ENCODE measurements around the gene PRR20E. TPM values are rescaled to one million over a fixed set of nuclear protein-coding genes. Genes with fewer than 3 reads are reported as not detected.

The PRR20E gene
- total and polyA plus RNA-seq, 2 experiments from 2014 or later, result not detected

DNA sequence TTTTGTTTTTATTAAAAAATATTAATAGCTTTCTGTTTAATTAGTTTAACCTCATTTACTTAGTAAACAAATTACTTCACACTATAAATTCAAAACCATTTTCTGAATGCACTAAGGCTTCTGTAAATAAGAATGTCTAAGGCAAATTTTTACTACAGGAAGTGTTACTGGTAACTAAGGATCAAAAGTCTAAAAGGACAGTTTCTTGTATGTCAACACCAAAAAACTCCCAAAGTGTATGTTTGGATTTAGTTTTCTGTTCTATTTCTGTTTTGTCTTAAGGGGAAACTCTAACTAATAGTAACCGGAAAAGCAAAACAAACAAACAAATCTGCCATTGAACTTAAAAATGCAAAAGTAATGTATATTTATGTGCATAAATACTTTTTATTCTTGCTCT lies 24.7 kb downstream of the PRR20E start (continued):
- TF ChIP-seq, protein P1, sequence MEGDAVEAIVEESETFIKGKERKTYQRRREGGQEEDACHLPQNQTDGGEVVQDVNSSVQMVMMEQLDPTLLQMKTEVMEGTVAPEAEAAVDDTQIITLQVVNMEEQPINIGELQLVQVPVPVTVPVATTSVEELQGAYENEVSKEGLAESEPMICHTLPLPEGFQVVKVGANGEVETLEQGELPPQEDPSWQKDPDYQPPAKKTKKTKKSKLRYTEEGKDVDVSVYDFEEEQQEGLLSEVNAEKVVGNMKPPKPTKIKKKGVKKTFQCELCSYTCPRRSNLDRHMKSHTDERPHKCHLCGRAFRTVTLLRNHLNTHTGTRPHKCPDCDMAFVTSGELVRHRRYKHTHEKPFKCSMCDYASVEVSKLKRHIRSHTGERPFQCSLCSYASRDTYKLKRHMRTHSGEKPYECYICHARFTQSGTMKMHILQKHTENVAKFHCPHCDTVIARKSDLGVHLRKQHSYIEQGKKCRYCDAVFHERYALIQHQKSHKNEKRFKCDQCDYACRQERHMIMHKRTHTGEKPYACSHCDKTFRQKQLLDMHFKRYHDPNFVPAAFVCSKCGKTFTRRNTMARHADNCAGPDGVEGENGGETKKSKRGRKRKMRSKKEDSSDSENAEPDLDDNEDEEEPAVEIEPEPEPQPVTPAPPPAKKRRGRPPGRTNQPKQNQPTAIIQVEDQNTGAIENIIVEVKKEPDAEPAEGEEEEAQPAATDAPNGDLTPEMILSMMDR (conservative IDR thresholded peaks at IDR 0.05; ENCODE audit: low read depth in 2 of 2), result no peak
- TF ChIP-seq, protein P2, sequence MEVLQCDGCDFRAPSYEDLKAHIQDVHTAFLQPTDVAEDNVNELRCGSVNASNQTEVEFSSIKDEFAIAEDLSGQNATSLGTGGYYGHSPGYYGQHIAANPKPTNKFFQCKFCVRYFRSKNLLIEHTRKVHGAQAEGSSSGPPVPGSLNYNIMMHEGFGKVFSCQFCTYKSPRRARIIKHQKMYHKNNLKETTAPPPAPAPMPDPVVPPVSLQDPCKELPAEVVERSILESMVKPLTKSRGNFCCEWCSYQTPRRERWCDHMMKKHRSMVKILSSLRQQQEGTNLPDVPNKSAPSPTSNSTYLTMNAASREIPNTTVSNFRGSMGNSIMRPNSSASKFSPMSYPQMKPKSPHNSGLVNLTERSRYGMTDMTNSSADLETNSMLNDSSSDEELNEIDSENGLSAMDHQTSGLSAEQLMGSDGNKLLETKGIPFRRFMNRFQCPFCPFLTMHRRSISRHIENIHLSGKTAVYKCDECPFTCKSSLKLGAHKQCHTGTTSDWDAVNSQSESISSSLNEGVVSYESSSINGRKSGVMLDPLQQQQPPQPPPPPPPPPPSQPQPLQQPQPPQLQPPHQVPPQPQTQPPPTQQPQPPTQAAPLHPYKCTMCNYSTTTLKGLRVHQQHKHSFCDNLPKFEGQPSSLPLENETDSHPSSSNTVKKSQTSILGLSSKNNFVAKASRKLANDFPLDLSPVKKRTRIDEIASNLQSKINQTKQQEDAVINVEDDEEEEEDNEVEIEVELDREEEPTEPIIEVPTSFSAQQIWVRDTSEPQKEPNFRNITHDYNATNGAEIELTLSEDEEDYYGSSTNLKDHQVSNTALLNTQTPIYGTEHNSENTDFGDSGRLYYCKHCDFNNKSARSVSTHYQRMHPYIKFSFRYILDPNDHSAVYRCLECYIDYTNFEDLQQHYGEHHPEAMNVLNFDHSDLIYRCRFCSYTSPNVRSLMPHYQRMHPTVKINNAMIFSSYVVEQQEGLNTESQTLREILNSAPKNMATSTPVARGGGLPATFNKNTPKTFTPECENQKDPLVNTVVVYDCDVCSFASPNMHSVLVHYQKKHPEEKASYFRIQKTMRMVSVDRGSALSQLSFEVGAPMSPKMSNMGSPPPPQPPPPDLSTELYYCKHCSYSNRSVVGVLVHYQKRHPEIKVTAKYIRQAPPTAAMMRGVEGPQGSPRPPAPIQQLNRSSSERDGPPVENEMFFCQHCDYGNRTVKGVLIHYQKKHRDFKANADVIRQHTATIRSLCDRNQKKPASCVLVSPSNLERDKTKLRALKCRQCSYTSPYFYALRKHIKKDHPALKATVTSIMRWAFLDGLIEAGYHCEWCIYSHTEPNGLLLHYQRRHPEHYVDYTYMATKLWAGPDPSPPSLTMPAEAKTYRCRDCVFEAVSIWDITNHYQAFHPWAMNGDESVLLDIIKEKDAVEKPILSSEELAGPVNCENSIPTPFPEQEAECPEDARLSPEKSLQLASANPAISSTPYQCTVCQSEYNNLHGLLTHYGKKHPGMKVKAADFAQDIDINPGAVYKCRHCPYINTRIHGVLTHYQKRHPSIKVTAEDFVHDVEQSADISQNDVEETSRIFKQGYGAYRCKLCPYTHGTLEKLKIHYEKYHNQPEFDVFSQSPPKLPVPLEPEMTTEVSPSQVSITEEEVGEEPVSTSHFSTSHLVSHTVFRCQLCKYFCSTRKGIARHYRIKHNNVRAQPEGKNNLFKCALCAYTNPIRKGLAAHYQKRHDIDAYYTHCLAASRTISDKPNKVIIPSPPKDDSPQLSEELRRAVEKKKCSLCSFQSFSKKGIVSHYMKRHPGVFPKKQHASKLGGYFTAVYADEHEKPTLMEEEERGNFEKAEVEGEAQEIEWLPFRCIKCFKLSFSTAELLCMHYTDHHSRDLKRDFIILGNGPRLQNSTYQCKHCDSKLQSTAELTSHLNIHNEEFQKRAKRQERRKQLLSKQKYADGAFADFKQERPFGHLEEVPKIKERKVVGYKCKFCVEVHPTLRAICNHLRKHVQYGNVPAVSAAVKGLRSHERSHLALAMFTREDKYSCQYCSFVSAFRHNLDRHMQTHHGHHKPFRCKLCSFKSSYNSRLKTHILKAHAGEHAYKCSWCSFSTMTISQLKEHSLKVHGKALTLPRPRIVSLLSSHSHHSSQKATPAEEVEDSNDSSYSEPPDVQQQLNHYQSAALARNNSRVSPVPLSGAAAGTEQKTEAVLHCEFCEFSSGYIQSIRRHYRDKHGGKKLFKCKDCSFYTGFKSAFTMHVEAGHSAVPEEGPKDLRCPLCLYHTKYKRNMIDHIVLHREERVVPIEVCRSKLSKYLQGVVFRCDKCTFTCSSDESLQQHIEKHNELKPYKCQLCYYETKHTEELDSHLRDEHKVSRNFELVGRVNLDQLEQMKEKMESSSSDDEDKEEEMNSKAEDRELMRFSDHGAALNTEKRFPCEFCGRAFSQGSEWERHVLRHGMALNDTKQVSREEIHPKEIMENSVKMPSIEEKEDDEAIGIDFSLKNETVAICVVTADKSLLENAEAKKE (CRISPR knock-in tag; IDR thresholded peaks at IDR 0.05), result no peak

DNA sequence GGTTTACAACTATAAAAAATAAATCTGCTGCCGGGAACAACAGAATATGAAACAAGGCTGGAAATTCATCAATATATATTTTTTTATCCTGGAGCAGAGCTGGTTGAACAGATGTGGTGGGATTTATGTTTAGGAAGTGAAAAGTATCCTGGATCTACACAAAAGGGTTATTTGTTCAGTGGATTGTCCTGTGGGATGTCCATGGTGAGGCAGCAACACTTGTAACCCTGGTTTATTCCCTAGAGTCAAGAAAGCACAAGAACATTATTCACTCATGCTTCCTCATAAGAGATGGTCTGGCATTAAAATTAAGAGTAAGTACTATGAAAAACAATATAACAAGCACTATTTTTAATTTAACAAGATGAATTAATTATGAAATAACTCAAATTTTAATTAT lies 46.0 kb downstream of the PRR20E start:
- Histone ChIP-seq H3K27me3 (ENCODE audit: insufficient read depth) (no peaks in the 10 kb centered on the region), H3K79me2 (replicated peaks; ENCODE audit: insufficient read depth) (no peaks in the 10 kb centered on the region), H3K4me3 (no peak overlapping the region), H3K4me1 (ENCODE audit: insufficient read depth) (no peaks in the 10 kb centered on the region), H2AFZ (no peak overlapping the region), H3K27ac (ENCODE audit: low read depth) (no peak overlapping the region), H4K20me1 (replicated peaks; ENCODE audit: insufficient read depth) (no peaks in the 10 kb centered on the region), H3F3A (replicated peaks; ENCODE audit: low read depth) (no peaks in the 10 kb centered on the region), H3K36me3 (ENCODE audit: insufficient read depth) (no peaks in the 10 kb centered on the region), H3K4me2 (no peak overlapping the region), H3K9me2 (ENCODE audit: insufficient read depth) (no peaks in the 10 kb centered on the region)
- no peak overlapping the region for H3K27ac Mint-ChIP-seq
- H3K9me3 Mint-ChIP-seq, result no peaks in the 10 kb centered on the region
- no peak for ATAC-seq
- DNase-seq (ENCODE audit: low spot score), result no peak
- no peak for TF ChIP-seq JUNB (IDR thresholded peaks at IDR 0.05; ENCODE audit: unreplicated experiment)
- H3K27me3 Mint-ChIP-seq (ENCODE audit: insufficient read depth, low read depth, poor library complexity), result no peaks in the 10 kb centered on the region
- no peak overlapping the region for H3K4me3 Mint-ChIP-seq
- H3K4me1 Mint-ChIP-seq, result no peaks in the 10 kb centered on the region
- H3K36me3 Mint-ChIP-seq (ENCODE audit: low read depth), result no peaks in the 10 kb centered on the region

Small RNAs within 50 kb of the gene (small RNA-seq; reads per million reads assigned to genes)
- gene PRR20FP (ENCODE audit: low replicate concordance), result not detected

Other genes starting within 250 kb of the PRR20E start
- not detected in 2 replicates for gene PRR20A, start 26.3 kb upstream of the PRR20E start, total RNA-seq (2014; rRNA removed; shearing (Covaris generic))
- gene PRR20A, start 26.3 kb upstream of the PRR20E start, polyA plus RNA-seq (2016; fragmentation: Nextera tagmentation; extraction: Ambion mirVana), result not detected in 2 replicates
- not detected in 2 replicates for gene PRR20B, start 19.7 kb upstream of the PRR20E start, total RNA-seq (2014; rRNA removed; shearing (Covaris generic))
- not detected in 2 replicates for gene PRR20B, start 19.7 kb upstream of the PRR20E start, polyA plus RNA-seq (2016; fragmentation: Nextera tagmentation; extraction: Ambion mirVana)
- gene PRR20C, start 13.1 kb upstream of the PRR20E start, total RNA-seq (2014; rRNA removed; shearing (Covaris generic)), result not detected in 2 replicates
- not detected in 2 replicates for gene PRR20C, start 13.1 kb upstream of the PRR20E start, polyA plus RNA-seq (2016; fragmentation: Nextera tagmentation; extraction: Ambion mirVana)
- gene PRR20D, start 6.6 kb upstream of the PRR20E start, total RNA-seq (2014; rRNA removed; shearing (Covaris generic)), result not detected in 2 replicates
- not detected in 2 replicates for gene PRR20D, start 6.6 kb upstream of the PRR20E start, polyA plus RNA-seq (2016; fragmentation: Nextera tagmentation; extraction: Ambion mirVana)